Mesenchymal stem cell (in vitro differentiated cells and primary cell): ENCODE results near the gene CCL8.
A peak's percentile ranks its signal among the peaks of the same experiment; 100 is the strongest.

Experiments
- DNase-seq: peaks from one replicate; pipeline ENCODE4 v3.0.0-alpha.2; 2013
- H2AFZ ChIP-seq: one replicate; pipeline ENCODE4 v1.6.1; 2013; ENCODE audit warnings: low read depth, mild to moderate bottlenecking, control low read depth, inconsistent platforms, low read length, moderate library complexity
- H2AK5ac ChIP-seq: 2 replicates; pipeline ENCODE4 v1.6.1; 2013; ENCODE audit warnings: low read length, moderate library complexity, mild to moderate bottlenecking, inconsistent platforms; ENCODE audit not compliant: severe bottlenecking
- H2BK120ac ChIP-seq: one replicate; pipeline ENCODE4 v1.6.1; 2013; ENCODE audit warnings: low read depth, mild to moderate bottlenecking, inconsistent platforms, low read length, moderate library complexity
- H2BK12ac ChIP-seq, 2 experiments: one replicate each; pipeline ENCODE4 v1.6.1; 2013; ENCODE audit warnings: inconsistent platforms in 2 of 2, low read length in 2 of 2, mild to moderate bottlenecking in 2 of 2, moderate library complexity in 2 of 2, control low read depth in 1 of 2
- H2BK15ac ChIP-seq: one replicate; pipeline ENCODE4 v1.6.1; 2013; ENCODE audit warnings: mild to moderate bottlenecking, low read depth, inconsistent platforms; ENCODE audit not compliant: poor library complexity, severe bottlenecking
- H2BK5ac ChIP-seq: 2 replicates; pipeline ENCODE4 v1.6.1; 2013; ENCODE audit warnings: low read depth, mild to moderate bottlenecking, low read length, control low read depth, inconsistent platforms; ENCODE audit not compliant: poor library complexity, severe bottlenecking
- H3K14ac ChIP-seq, 2 experiments: one replicate each; pipeline ENCODE4 v1.6.1; 2013; ENCODE audit warnings: inconsistent platforms in 2 of 2, low read length in 2 of 2, control low read depth in 1 of 2, mild to moderate bottlenecking in 1 of 2, moderate library complexity in 1 of 2
- H3K18ac ChIP-seq, 2 experiments: one replicate each; pipeline ENCODE4 v1.6.1; 2013; ENCODE audit warnings: inconsistent platforms in 2 of 2, low read length in 2 of 2, control low read depth in 1 of 2, low read depth in 1 of 2, mild to moderate bottlenecking in 1 of 2
- H3K23ac ChIP-seq, 2 experiments: one replicate each; pipeline ENCODE4 v1.6.1; 2013; ENCODE audit warnings: inconsistent platforms in 2 of 2, low read length in 2 of 2, mild to moderate bottlenecking in 2 of 2, moderate library complexity in 2 of 2, control low read depth in 1 of 2
- H3K27ac ChIP-seq: 2 replicates; pipeline ENCODE4 v1.5.1; 2013; ENCODE audit warnings: mild to moderate bottlenecking, moderate library complexity, low read length, control low read depth, inconsistent platforms; ENCODE audit not compliant: poor library complexity, severe bottlenecking
- H3K27me3 ChIP-seq, 2 experiments: 2 replicates each; pipeline versions ENCODE4 v1.6.1 to v1.7.0; 2013; ENCODE audit warnings: low read length in 2 of 2, mild to moderate bottlenecking in 2 of 2, moderate library complexity in 2 of 2, control low read depth in 1 of 2, inconsistent platforms in 1 of 2; ENCODE audit not compliant: control insufficient read depth in 1 of 2, insufficient read depth in 1 of 2
- H3K36me3 ChIP-seq, 2 experiments: 2 replicates each; pipeline versions ENCODE4 v1.6.1 to v1.7.0; 2013; ENCODE audit warnings: low read length in 2 of 2, control low read depth in 1 of 2, inconsistent platforms in 1 of 2, low read depth in 1 of 2, mild to moderate bottlenecking in 1 of 2; ENCODE audit not compliant: insufficient read depth in 2 of 2, control insufficient read depth in 1 of 2
- H3K4ac ChIP-seq, 2 experiments: one replicate each; pipeline ENCODE4 v1.6.1; 2013; ENCODE audit warnings: inconsistent platforms in 2 of 2, low read length in 2 of 2, mild to moderate bottlenecking in 2 of 2, moderate library complexity in 2 of 2, control low read depth in 1 of 2, low read depth in 1 of 2
- H3K4me1 ChIP-seq: 2 replicates; pipeline ENCODE4 v1.6.1; 2013; ENCODE audit warnings: low read depth, low read length, control low read depth; ENCODE audit not compliant: control insufficient read depth, insufficient read depth
- H3K4me2 ChIP-seq: 2 replicates; pipeline ENCODE4 v1.6.1; 2013; ENCODE audit warnings: low read length, mild to moderate bottlenecking, inconsistent platforms; ENCODE audit not compliant: poor library complexity, severe bottlenecking
- H3K4me3 ChIP-seq, 2 experiments: 2 replicates each; pipeline versions ENCODE4 v1.5.1 to v1.7.0; 2013; ENCODE audit warnings: low read length in 2 of 2, mild to moderate bottlenecking in 2 of 2, control low read depth in 1 of 2, low read depth in 1 of 2; ENCODE audit not compliant: insufficient read depth in 1 of 2
- H3K79me1 ChIP-seq: replicated peaks from 2 replicates; pipeline ENCODE4 v1.6.1; 2013; ENCODE audit warnings: mild to moderate bottlenecking, control low read depth, low read length, inconsistent platforms; ENCODE audit not compliant: poor library complexity, severe bottlenecking
- H3K9ac ChIP-seq: 2 replicates; pipeline ENCODE4 v1.7.0; 2013; ENCODE audit warnings: mild to moderate bottlenecking, low read length, moderate library complexity
- H3K9me3 ChIP-seq: 2 replicates; pipeline ENCODE4 v1.7.0; 2013; ENCODE audit warnings: mild to moderate bottlenecking, low read length; ENCODE audit not compliant: control insufficient read depth
- H4K8ac ChIP-seq: one replicate; pipeline ENCODE4 v1.6.1; 2013; ENCODE audit warnings: inconsistent platforms, mild to moderate bottlenecking, low read length, moderate library complexity
- H4K91ac ChIP-seq: one replicate; pipeline ENCODE4 v1.6.1; 2013; ENCODE audit warnings: mild to moderate bottlenecking, low read length, inconsistent platforms
- WGBS: methylation state at CpG from one replicate; pipeline ENCODE4 v1.1.7; 2013; ENCODE audit warnings: mixed read lengths; 5-methylcytosine and 5-hydroxymethylcytosine counted together

Gene CCL8

GRCh38 chr17:34366529-34367107 is 47.4 kb downstream of the CCL8 start:
- Histone ChIP-seq H3K9me3 (no peaks in the 10 kb centered on the region), H3K4me1 (no peaks in the 10 kb centered on the region), H3K9ac (no peak overlapping the region), H3K4me2 (no peak overlapping the region), H4K91ac (no peak overlapping the region), H4K8ac (no peak overlapping the region), H2BK120ac (no peak overlapping the region), H3K79me1 (no peaks in the 10 kb centered on the region), H3K23ac (no peak overlapping the region), H3K27ac (no peak overlapping the region), H2AK5ac (no peak overlapping the region), H3K14ac (no peak overlapping the region), H3K27me3 (peaks cover 0 to 76% of the 10 kb centered on the region in 2 experiments), H3K36me3 (no peaks in the 10 kb centered on the region), H2BK12ac (no peak overlapping the region), H2BK5ac (no peak overlapping the region), H3K4me3 (no peak overlapping the region), H3K18ac (no peak overlapping the region), H2AFZ (no peak overlapping the region), H2BK15ac (no peak overlapping the region), H3K4ac (no peak overlapping the region)
- DNase-seq: no peak
- WGBS: 77% methylated on average over 4 of the region's 4 CpGs

- no peak overlapping the region for H3K4ac ChIP-seq
- DNase-seq: no peak
- H3K14ac ChIP-seq: peak overlapping the region in 1 of 2 experiments; percentile 71
- H3K4me1 ChIP-seq: no peaks in the 10 kb centered on the region
- H3K23ac ChIP-seq: no peak overlapping the region
- WGBS: 67% methylated on average over 9 of the region's 9 CpGs
- H4K91ac ChIP-seq: no peak overlapping the region
- H2BK5ac ChIP-seq: no peak overlapping the region
- H2BK120ac ChIP-seq: no peak overlapping the region
- H3K18ac ChIP-seq: no peak overlapping the region
- H3K4me3 ChIP-seq: no peak overlapping the region
- H2AK5ac ChIP-seq: no peak overlapping the region
- H3K9me3 ChIP-seq: no peaks in the 10 kb centered on the region
- H3K4me2 ChIP-seq: no peak overlapping the region
- H2BK12ac ChIP-seq: no peak overlapping the region
- H2AFZ ChIP-seq: no peak overlapping the region
- no peaks in the 10 kb centered on the region for H3K36me3 ChIP-seq
- H3K9ac ChIP-seq: no peak overlapping the region
- H3K79me1 ChIP-seq: no peaks in the 10 kb centered on the region
- H2BK15ac ChIP-seq: no peak overlapping the region
- peaks cover 0 to 73% of the 10 kb centered on the region in 2 experiments for H3K27me3 ChIP-seq
- no peak overlapping the region for H3K27ac ChIP-seq
- no peak overlapping the region for H4K8ac ChIP-seq
These were observed 48.4 kb downstream of the CCL8 start for GRCh38 chr17:34367486-34368195.

GRCh38 chr17:34368196-34368945 is 49.1 kb downstream of the CCL8 start:
- Histone ChIP-seq H3K9me3 (no peaks in the 10 kb centered on the region), H4K8ac (no peak overlapping the region), H3K4me3 (no peak overlapping the region), H2AK5ac (no peak overlapping the region), H3K27me3 (peaks cover 0 to 66% of the 10 kb centered on the region in 2 experiments), H2BK120ac (no peak overlapping the region), H2AFZ (no peak overlapping the region), H3K79me1 (no peaks in the 10 kb centered on the region), H3K23ac (no peak overlapping the region), H3K36me3 (no peaks in the 10 kb centered on the region), H3K9ac (no peak overlapping the region), H2BK12ac (no peak overlapping the region), H3K14ac (peak overlapping the region in 1 of 2 experiments; percentile 71), H3K4me1 (no peaks in the 10 kb centered on the region), H3K4me2 (no peak overlapping the region), H3K4ac (no peak overlapping the region), H4K91ac (no peak overlapping the region), H3K27ac (no peak overlapping the region), H2BK5ac (no peak overlapping the region), H2BK15ac (no peak overlapping the region), H3K18ac (no peak overlapping the region)
- WGBS: 69% methylated on average over 6 of the region's 9 CpGs
- no peak for DNase-seq

- H3K23ac ChIP-seq: no peak overlapping the region
- WGBS: 58% methylated on average over 4 of the region's 4 CpGs
- no peaks in the 10 kb centered on the region for H3K79me1 ChIP-seq
- DNase-seq: no peak
- no peak overlapping the region for H2AK5ac ChIP-seq
- no peak overlapping the region for H3K4me2 ChIP-seq
- H3K9me3 ChIP-seq: no peaks in the 10 kb centered on the region
- H3K4me1 ChIP-seq: no peaks in the 10 kb centered on the region
- no peak overlapping the region for H2BK120ac ChIP-seq
- no peak overlapping the region for H2BK12ac ChIP-seq
- peaks cover 0 to 59% of the 10 kb centered on the region in 2 experiments for H3K27me3 ChIP-seq
- no peak overlapping the region for H2BK5ac ChIP-seq
- H3K4ac ChIP-seq: no peak overlapping the region
- H4K91ac ChIP-seq: no peak overlapping the region
- no peak overlapping the region for H3K14ac ChIP-seq
- no peak overlapping the region for H3K18ac ChIP-seq
- no peak overlapping the region for H4K8ac ChIP-seq
- no peak overlapping the region for H2AFZ ChIP-seq
- no peaks in the 10 kb centered on the region for H3K36me3 ChIP-seq
- no peak overlapping the region for H3K4me3 ChIP-seq
- H3K27ac ChIP-seq: no peak overlapping the region
- no peak overlapping the region for H3K9ac ChIP-seq
- H2BK15ac ChIP-seq: no peak overlapping the region
These were observed 49.8 kb downstream of the CCL8 start for GRCh38 chr17:34368946-34369500.
